TTC549 (cell line): ENCODE results near the gene HDAC2.
"Not testable (repeated sequence)": the region's sequence is repeated elsewhere in the genome, so short reads cannot be mapped to it uniquely, and the experiment has no call there.

ENCODE experiments used
- FAIRE-seq: peaks from 2 replicates; lab custom pipeline; 2012; peaks lifted over from hg19 to GRCh38; lab: Jason Lieb, UNC

Gene HDAC2

DNA sequence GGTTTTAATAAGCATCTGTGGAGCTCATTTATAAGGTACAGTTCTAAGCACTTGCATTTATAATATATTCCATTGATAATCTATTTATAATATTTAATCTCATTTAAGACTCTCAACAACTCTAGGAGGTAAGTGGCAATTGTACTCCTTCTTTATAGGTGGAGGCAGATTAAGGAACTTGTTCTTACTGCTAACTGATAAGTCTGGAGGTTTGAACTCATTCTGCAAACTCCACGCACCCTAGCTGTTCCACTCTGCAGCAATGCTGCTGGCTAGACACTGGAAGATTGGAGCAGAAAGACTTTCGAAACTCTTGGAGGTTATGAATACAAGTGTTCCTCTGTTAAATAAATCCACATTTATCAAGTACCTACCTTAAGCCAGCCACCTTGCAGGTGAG, 793 bp upstream of the HDAC2 start:
- FAIRE-seq: no peak

DNA sequence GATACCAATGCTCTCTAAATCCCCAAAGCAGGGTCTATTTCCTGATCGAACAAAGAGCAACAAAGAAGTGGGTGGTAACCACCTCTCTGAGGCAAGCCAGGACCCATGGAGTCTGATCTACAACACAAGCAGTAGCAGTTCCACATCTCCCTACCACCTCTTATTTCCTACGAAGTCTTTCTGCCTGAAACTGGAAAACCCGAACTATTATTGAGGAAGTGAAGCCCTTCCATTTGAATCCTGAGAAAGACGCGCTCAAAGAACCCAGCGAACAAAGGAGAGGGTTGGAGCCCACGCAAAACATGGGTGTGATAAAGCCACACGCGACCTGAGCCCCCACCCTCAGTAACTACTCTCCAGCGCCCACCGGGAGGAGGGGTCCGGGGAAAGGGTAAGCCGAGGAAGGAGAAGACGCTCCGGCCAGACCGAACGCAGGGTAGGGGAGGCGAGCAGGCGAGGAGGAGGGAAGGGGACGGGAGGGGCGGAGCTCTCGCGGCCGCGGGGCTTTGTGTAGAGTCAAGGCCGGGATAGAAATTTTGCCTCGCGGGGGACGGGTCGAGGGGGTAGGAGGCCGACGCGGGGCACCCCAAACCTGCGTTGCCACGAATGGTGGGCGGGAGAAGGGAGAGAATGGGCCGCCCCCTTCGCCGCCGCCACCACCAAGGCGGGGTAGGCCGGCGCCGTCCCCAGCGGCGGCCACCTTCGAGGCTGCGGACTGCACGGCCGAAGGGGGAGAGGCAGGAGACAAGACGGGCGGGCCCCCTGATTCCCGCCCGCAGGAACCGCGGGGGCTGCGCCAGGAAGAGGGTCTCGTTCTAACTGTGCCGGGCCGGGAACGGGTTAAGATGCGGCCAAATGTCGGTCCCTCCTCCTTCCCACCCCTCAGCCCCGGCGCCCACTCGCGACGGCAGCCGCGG, 802 bp downstream of the HDAC2 start:
- FAIRE-seq: no peak

DNA sequence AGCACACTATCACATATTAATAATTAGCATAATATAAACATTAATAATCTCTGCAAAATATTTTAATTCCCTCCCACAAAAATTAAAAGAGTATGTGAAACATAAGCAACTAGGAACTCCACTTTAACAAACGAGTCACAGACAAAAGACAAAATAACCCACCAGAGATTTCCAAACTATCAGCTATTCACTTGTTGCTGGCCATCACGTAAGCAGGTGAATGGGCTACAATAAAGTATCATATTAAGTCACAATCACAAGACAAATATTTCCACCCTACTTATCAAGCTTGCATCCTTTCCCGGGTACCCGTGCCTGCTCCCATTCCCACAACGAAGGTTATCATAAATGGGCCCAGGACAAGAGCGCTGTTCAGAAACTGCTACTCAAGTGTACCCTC, 2.5 kb downstream of the HDAC2 start:
- FAIRE-seq: no peak

DNA sequence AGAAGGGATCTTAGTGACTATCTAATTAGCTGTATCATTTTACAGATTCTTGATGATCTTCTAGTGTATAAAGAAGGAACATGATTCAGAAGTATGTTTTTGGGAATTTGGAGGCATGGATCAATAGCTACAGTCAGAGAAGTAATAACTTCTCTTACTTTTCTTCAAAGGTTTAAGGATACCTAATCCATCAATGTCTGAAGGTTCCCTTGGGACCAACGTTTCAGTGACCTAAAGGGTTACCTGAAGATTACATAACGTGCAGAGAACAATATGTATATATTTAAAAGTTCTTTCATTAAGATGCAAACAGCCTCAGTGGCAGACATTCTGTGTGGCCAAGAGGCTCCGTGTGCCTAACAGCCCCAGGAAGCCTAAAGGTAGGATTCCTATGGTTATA, 3.2 kb downstream of the HDAC2 start:
- no peak for FAIRE-seq

DNA sequence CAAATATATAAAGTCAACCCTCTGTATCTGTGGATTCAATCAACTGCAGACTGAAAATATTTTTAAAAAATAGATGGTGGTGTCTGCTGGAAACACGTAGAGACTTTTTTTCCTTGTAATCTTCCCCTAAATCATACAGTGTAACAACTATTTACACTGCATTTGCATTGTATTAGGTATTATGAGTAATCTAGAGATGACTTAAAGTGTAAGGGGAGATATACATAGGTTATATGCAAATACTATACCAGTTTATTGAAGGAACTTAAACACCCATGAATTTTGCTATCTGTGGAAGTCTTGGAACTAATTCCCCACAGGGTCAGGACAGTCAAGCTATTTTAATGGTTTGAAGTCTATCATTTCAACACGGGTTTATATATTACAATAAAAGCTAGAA, 10.2 kb downstream of the HDAC2 start:
- no peak for FAIRE-seq

DNA sequence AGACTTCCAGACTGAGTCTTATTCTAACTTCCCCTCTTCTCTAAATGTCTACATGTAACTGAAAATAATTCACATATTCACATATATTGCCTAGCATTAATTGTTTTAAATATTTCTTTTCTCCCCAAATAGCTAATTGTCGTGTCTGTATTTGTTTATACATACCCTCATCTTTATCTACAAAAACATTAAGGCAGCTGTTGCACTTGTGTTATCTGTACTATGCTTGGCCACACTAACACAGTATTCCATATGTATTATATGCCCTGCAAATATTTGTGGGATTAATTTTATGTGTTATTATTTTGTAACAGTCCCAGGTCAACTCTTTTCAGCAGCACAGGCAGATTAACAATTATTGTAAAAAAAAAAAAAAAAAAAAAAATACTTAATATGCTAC, 11.7 kb downstream of the HDAC2 start:
- FAIRE-seq: no peak

DNA sequence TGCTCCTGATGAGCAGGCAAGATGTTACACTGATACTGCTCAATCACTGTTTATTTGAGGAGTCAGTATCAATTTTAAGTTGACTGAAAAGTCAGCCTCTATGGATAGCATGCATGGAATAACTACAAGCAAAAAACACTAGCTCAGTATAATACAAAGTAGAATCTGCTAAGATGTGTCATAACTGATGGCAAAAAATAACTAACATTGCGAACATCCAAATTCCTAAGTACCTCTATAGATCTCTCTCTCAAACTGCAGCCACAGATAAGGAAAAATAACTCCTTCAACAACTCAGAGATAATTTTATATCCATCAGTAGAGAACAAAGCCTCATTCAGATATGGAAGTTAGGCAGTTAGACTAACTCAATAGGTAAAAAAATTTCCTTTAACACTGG, 16.3 kb downstream of the HDAC2 start:
- no peak for FAIRE-seq

DNA sequence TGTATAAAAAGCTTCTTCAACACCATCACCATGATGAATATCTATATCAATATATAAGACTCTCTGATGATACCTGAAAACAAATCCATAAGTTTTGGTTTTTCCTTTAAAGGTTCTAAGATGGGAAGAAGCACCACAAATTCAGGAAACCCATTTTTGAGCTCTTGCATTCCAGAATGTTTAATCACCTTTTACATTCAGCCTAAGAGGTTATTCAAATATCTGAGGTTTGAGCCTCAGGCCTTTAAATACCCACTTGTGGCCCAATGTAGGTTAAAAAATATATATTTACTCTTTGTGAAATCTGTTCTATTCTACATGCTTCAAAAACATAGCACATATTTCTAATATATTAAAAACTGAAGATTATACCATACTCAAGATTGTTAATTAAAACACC, 17.6 kb downstream of the HDAC2 start:
- no peak for FAIRE-seq

DNA sequence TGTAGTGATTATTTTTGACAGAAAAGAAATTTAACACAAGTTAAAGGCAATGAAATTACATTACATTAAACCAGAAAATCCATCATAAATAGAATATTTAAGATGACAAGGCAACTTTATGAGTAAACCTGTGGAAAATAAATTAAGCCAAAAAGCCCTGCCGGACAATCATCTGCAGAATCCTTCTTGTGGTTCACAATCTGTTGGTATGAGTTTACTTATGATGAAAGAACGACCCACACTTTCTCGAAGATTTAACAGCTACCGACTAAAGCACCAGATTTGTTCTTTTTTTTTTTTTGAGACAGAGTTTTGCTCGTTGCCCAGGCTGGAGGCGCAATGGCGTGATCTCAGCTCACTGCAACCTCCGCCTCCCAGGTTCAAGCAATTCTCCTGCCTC, 21.4 kb downstream of the HDAC2 start:
- FAIRE-seq: no peak

DNA sequence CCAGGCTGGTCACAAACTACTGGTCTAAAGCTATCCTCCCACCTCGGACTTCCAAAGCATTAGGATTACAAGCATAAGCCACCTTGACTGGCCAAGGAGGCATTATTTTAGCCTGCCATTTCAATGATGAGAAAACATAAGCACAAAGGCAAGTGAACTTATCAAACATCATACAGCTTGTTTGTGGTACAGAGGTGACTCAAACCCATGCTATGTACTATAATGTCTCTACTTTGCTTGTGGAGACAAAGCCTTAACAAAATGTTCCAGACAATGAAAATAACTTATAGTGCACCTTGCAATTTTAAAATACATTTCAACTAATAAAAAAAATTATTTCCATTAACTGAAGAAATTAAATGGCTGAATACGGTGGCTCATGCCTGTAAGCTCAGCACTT, 26.2 kb downstream of the HDAC2 start:
- no peak for FAIRE-seq

DNA sequence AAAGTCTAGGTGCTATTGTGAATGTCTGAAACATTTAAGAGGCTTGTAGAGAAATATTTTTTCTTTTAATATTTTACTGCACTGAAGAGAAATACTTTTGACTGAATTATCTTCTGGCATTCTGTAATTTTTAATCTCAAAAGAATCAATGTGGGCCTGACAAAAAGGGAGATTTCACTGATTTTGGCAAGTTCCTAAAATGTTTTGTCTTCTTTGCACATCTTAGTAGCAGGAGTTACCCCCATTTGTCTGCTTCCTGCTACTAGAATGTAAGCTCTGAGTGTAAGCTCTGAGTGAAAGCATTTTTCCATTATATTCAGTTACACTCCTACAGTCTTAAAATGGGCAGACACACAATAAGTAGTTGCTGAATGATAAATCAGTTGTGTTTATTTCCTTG, 31.1 kb downstream of the HDAC2 start:
- FAIRE-seq: no peak

DNA sequence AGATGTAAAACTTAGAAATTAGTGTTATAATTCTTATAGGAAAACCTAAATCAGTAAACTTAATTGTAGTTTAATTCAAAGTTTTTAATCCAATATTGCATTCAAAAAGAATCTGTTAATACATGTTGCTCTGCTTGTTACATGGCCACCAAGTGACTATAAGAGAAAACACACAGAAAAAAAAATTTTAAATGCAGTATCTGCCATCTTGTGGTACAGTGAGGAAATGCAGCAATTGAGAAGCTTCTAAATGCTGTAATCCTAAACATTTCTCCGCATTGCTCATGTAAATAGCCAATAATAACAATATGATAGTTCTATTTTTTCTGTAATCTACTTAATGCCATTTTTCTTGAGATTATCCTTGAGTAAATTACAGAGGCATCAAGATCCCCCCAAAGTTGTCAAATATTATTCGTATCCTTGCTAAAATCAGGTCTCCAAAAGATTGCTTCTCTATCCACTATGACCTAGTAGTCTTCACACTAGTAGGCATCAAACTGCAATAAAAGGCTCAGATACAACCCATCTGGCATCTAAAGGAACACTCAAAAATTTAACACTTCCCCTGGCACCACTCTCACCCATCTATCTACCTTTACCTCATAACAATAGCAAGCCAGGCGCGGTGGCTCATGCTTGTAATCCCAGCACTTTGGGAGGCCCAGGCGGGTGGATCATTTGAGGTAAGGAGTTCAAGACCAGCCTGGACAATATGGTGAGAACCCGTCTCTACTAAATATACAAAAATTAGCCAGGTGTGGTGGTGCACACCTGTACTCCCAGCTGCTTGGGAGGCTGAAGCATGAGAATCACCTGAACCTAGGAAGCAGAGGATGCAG, 34.6 kb downstream of the HDAC2 start:
- FAIRE-seq: peak; percentile 96

DNA sequence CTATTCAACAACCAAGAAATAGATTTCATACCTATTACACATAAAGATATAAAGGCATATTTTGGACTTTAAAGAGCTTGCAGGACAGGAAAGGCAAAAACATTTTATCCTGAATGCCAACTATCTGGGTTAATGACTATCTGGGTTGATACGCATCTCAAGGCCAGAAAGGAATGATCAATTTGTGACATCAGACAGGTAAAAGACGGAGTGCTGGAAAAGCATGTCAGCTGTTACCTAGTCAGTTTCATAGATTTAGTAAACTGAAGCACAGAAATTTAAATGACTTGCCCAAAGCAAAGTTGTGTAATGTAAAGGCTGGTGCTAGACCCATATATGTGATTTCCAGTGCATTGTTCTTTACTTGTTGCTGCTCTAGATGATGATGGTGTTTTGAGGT, 36.8 kb downstream of the HDAC2 start:
- FAIRE-seq: no peak

DNA sequence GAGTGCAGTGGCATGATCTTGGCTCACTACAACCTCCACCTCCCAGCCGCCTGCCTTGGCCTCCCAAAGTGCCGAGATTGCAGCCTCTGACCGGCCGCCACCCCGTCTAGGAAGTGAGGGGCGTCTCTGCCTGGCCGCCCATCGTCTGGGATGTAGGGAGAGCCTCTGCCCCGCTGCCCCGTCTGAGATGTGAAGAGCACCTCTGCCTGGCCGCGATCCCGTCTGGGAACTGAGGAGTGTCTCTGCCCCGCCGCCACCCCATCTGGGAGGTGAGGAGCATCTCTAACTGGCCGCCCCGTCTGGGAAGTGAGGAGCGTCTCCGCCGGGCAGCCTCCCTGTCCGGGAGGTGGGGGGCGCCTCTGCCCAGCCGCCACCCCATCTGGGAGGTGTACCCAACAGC, 39.0 kb downstream of the HDAC2 start:
- FAIRE-seq: not testable (repeated sequence)

DNA sequence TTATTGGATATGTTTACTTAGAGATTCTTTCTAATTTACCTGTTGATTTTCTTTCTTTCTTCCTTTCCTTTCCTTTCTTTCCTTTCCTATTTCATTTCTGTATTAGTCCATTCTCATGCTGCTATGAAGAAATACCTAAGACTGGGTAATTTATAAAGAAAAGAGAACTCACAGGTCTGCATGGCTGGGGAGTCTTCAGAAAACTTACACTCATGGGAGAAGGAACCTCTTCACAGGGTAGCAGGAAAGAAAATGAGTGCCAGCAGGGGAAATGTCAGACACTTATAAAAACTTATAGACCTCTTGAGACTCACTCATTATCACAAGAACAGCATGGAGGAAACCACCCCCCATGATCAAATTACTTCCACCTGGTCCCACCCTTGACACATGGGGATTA, 40.8 kb downstream of the HDAC2 start:
- FAIRE-seq: no peak

DNA sequence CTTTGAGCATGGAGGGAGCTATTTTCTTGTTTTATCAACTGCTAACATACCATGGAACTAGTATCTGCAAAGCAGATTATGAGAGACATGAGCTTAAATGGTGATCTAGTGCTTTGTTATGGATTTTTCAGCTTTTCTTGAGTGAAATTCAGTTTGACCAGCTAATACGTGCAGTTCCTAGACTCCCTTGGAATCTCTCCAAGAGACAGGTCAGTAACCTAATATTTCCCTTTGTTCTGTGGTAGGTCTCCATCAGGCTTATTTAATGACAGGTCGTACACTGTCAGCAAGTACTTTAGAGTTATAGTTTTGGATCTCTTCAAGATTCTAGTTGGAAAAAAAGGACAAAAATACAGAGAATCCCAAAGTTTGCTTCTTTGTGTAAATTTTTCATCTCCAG, 43.9 kb downstream of the HDAC2 start:
- FAIRE-seq: no peak

DNA sequence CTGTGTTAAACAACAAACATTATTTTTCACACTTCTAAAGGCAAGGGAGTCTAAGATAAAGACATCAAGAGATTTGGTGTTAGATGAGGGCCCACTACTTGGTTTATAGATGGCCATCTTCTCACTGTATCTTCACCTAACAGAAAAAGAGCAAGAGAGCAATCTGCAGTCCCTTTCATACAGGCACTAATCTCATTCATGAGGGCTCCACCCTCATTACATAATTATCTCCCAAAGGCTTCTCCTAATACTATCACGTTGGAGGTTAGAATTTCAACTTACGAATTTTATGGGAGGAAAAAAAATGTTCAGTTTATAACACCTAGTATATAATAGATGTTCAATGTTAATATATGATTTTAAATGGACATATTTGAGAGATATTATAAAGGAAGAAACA, 45.6 kb downstream of the HDAC2 start:
- FAIRE-seq: no peak

DNA sequence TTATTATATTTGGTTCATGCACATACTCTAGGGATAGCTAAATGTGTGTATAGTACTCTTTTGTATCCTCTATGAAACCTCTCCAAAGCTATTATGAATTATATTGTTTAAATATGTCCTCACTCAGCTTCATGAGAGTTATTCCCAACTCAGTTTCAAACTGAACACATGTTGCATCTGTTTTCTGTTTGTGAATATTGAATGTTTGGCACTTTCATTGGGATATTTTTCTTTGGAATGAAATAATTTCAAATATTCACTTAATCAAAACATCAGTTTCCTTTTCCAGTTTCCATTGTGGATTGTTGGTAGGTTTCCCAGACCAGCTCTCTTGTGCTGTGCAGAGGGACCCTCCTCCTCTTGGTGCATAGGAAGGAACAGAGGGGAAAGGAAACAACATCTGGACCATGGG, 46.6 kb downstream of the HDAC2 start:
- no peak for FAIRE-seq

DNA sequence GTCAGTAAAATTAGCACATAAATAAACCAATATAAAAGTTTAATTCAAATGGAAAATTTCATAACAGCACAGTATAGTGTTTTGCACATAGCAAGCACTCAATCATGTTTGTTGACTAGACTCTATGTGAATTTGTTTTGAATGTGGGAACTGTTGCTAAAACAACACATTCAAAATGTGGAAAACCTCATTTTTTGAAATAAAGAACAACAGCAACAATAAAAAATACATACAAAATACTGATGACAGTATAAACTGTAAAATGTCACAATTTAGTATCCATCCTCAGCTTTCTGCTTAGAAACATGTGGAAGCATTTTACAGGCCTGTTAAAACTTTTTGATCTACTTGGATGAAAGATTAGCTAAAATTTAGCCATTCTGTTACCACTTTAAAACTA, 47.4 kb downstream of the HDAC2 start:
- no peak for FAIRE-seq

DNA sequence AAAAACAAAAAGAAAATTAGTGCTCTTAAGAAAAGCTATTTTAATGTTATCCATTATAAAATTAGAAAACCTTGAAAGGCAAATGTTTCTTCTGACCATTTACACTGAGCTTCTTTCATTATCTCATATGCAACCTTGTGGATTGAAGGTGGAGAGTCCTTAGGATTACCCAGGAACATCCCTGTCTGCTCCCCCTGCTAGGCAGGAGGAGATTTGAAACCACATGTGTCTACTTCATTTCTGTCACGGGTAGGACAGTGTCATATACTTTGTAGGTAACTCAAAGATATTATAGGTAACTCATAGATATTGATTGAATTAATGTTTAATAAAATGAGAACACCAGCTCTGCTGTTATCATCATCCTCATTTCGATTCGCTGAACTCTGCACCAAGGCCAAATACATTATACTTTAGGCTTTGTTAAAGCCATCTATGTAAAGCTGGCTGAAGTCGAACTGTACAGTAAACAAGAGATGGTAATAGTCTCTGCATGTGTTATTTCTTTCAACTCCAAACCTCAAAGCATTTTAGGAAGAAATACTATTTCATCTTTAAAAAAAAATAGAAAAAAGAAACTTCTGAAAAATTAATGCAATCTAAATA, 49.5 kb downstream of the HDAC2 start:
- FAIRE-seq: no peak

DNA sequence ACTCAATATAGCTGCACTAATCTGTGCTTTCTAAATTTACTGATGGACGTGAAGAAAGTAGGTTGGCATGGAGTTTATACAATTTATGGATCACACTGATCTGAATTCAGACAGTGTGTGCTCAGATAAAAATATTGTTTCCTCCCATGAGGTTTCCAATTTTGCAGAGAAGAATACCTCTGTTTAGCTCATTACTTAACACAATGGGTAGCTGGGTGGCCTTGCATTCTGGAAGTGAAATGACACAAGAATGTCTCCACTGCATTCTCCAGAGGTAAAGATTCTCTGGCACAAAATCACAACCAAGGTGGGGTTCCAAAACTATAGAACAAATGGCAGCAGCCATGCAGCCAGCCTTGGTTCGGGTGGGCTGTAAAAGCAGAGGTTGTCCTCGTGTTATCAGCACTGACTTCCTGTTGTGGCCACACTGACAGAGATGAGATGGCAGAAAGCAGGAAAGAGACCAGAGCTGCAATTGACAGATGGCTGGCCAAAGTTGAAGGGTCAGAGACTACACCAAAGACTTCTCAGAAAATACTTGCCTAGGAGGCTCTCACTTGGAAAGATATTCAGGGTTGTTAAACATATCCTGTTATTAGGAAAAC, 50.2 kb downstream of the HDAC2 start:
- FAIRE-seq: no peak

DNA sequence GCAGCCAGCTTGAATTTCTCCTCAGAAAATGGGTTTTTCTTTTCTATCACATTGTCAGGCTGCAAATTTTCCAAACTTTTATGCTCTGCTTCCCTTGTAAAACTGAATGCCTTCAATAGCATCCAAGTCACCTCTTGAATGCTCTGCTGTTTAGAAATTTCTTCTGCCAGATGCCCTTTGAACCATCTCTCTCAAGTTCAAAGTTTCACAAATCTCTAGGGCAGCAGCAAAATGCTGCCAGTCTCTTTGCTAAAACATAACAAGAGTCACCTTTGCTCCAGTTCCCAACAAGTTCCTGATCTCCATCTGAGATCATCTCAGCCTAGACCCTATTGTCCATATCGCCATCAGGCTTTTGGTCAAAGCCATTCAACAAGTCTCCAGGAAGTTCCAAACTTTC, 60.7 kb downstream of the HDAC2 start:
- not testable (repeated sequence) for FAIRE-seq
